ENCODE results near the gene NBPF1. TPM values are rescaled to one million over a fixed set of nuclear protein-coding genes. Genes with fewer than 3 reads are reported as not detected.
"Not testable (repeated sequence)": the region's sequence is repeated elsewhere in the genome, so short reads cannot be mapped to it uniquely, and the experiment has no call there.

The NBPF1 gene
- total RNA-seq, result 10 to 100 TPM; 38.9 to 50.9 (median 46.5) TPM

DNA sequence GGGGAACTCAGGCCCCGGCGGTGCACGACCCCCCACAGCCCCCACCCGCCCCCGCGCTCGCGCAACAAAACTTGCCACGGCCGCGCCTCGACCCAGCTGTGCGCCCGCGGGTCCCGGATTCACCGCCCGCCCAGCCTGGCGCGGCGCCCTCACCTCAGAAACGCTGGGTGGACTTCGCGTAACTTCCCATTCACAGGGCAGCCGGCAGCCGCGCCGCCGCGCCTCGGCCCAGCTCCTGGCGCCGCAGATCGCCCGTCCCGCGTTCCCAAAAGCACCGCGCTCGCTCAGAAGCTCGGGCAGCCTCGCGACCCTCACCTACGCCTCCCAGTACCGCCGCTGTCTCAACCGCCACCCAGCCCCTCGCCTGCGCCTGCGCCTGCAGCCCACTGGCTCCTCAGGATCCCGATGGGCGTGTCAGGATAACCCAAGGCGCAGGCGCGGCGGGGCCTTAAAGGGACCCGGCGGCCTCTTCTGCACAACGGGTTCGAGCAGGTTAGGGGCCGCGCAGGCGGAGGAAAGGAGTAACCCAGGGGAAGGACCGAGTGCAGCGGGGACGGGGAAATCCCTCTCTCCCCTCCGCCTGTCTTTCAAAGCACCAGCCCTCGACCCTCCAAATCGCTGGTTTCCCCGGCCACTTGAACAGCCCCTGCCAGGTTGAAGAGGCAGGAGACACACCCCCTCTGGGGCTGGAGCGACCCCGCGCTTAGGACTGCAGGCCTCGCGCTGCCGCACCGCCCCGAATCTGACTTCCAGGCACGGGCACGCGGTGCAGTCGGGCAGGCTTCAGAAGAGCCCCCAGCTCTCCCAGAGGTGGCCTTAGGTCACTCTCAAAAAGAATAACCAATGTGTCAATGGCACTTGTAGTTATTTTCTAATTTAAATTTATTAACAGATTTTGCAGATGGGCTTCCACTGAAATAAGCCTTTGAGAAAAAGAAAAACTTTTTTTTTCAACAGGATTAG, at the start of gene NBPF1:
Gene NBPF1 (minus strand): TSS at position 380 of the 963 bp plus-strand sequence.
- peaks cover under 1 to 5% of the 10 kb centered on the region in 2 donors for H3K36me3 ChIP-seq
- peak within 1 kb of the TSS; percentile 59 to 82 (median 61) for H3K4me3 ChIP-seq (replicated peaks in 1 of 3)
- WGBS, 2 donors, result 0 to 1% methylated on average over 80 to 82 of the region's 82 CpGs
- TF ChIP-seq, protein P1, sequence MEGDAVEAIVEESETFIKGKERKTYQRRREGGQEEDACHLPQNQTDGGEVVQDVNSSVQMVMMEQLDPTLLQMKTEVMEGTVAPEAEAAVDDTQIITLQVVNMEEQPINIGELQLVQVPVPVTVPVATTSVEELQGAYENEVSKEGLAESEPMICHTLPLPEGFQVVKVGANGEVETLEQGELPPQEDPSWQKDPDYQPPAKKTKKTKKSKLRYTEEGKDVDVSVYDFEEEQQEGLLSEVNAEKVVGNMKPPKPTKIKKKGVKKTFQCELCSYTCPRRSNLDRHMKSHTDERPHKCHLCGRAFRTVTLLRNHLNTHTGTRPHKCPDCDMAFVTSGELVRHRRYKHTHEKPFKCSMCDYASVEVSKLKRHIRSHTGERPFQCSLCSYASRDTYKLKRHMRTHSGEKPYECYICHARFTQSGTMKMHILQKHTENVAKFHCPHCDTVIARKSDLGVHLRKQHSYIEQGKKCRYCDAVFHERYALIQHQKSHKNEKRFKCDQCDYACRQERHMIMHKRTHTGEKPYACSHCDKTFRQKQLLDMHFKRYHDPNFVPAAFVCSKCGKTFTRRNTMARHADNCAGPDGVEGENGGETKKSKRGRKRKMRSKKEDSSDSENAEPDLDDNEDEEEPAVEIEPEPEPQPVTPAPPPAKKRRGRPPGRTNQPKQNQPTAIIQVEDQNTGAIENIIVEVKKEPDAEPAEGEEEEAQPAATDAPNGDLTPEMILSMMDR (IDR thresholded peaks at IDR 0.05), result peak in 2 of 6 experiments; percentile 15 to 41
- peak; percentile 81 to 98 for TF ChIP-seq POLR2A (IDR thresholded peaks at IDR 0.05)
- peak; percentile 99 for DNase-seq
- H3K27ac ChIP-seq, result peak within 1 kb of the TSS in 2 of 3 donors; percentile 48 to 73
- no peaks in the 10 kb centered on the region for H3K9me3 ChIP-seq
- H3K27me3 ChIP-seq, result no peaks in the 10 kb centered on the region
- intact Hi-C loops (cut with DNase I), result no loop called here
- H3K4me1 ChIP-seq, result peaks cover 12 to 15% of the 10 kb centered on the region in 2 donors

DNA sequence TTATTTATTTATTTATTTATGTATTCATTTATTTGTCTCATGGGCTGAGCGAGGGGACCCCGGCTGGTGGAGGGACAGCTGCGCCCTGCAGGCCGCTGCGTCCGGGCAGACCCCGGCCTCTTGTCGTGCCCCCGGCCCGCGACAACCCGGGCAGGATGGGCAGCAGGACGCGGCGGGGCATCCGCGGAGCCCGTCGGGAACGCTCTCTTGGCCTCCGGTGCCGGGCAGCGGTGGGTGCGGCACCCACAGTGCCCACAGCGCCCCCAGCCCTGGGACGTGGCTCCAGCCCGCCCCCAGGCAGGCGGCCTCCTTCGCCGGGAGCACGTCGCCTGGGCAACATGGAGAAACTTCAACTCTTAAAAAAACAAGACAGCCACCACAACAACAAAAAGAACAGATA, 44.9 kb upstream of the NBPF1 start:
- no CpG with 5 or more reads among the region's 32 CpGs for WGBS, 2 donors
- H3K27me3 ChIP-seq; H3K9me3 ChIP-seq; H3K27ac ChIP-seq; H3K4me3 ChIP-seq (replicated peaks in 1 of 3); DNase-seq; H3K4me1 ChIP-seq; intact Hi-C loops (cut with DNase I); H3K36me3 ChIP-seq: not testable (repeated sequence)

DNA sequence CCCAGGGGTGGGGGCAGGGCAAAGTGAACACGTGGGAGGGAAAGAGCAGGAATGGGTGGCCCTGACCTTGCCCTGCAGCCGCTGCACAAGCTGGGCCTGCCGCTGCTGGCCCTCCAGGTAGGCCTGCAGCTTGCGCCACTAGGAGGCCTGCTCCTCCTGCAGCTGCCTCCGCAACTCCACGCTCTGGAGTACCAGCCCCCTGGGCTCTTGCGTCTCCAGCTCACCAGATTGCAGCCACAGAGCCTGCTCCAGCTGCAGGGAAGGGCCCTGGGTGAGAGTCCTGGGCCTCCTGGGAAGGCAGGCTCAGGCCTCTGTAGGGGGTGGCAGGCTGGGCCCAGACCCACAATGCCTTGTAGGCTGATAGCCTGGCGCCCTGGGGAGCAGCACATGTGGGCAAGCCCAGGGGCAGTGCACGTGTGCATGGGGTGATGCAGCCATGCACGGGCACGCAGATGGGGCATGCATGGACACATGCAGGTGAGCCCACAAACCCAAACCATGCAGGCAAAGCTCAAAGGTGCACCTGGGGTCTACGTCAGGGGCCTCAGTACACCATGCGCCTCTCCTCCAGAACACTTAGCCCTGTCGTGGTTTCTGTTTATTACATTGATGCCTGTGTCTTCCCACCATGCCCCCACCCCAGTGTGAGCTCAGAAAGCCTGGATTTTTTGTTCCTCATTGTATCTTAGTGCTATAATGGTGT, 43.8 kb upstream of the NBPF1 start:
- WGBS, 2 donors, result no CpG with 5 or more reads among the region's 14 CpGs
- H3K4me1 ChIP-seq; H3K4me3 ChIP-seq (replicated peaks in 1 of 3); H3K36me3 ChIP-seq; H3K27ac ChIP-seq; DNase-seq; H3K9me3 ChIP-seq; intact Hi-C loops (cut with DNase I); H3K27me3 ChIP-seq: not testable (repeated sequence)

DNA sequence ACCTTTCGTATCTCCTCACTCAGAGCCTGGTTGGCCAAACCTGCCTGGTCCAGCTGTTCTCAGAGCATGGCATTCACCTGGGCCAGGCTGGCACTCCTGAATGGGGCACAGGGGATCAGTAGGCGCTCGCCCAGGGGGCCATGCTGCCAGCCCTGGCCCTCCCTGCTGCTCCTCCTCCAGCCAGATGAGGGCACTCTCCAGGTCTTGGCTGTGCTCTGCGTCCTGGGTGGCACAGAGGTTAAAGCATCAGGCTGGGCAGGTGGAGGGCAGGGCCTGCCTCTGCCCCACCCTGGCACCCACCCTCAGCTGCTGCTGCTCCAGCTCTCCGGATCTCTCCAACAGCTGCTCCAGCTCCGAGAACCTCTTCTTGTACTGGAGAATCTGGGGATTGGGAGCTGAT, 43.2 kb upstream of the NBPF1 start:
- H3K36me3 ChIP-seq; H3K4me3 ChIP-seq (replicated peaks in 1 of 3); H3K4me1 ChIP-seq; H3K9me3 ChIP-seq; H3K27ac ChIP-seq; DNase-seq; H3K27me3 ChIP-seq; intact Hi-C loops (cut with DNase I): not testable (repeated sequence)
- no CpG with 5 or more reads among the region's 6 CpGs for whole genome bisulfite sequencing, 2 donors

DNA sequence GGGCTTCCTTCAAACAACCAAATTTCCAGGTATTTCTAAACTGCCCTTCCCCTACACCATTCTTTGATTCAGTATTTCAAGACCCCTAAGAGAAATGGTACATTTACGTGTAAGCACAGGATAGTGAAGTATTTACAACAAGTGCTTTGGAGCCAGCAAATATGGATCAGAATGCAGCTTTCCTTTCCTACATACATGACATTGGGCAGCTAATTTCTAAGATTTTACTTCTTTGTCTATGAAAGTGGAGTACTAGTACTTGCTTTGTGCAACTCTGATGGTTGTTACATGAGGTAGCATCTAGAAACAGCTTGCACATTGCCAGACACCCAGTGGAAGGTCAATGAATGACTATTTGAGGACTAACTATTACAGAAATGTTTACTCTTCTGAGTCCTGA, 38.2 kb upstream of the NBPF1 start:
- intact Hi-C loops (cut with DNase I); H3K36me3 ChIP-seq; H3K4me1 ChIP-seq; H3K27me3 ChIP-seq; H3K4me3 ChIP-seq (replicated peaks in 1 of 3); H3K27ac ChIP-seq; H3K9me3 ChIP-seq; DNase-seq: not testable (repeated sequence)
- 88 to 100% methylated on average over 1 of the region's 1 CpG for WGBS, 2 donors

DNA sequence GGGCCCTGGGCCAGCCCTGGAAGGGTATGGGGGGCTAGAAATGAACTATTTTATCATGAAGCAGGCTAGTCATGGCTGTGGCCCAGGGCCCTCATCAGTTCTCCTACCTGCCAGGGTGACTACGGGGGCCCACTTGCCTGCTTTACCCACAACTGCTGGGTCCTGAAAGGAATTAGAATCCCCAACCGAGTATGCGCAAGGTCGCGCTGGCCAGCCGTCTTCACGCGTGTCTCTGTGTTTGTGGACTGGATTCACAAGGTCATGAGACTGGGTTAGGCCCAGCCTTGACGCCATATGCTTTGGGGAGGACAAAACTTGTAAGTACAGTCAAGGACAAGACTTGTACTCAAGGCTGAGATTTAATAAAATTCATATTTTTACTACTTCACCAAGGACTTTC, 36.6 kb upstream of the NBPF1 start:
- intact Hi-C loops (cut with DNase I); H3K9me3 ChIP-seq; H3K36me3 ChIP-seq; H3K27ac ChIP-seq; H3K4me3 ChIP-seq (replicated peaks in 1 of 3); H3K27me3 ChIP-seq: not testable (repeated sequence)
- peak in 1 of 2 donors; percentile 1 for DNase-seq
- H3K4me1 ChIP-seq, result peaks cover 5 to 15% of the 10 kb centered on the region in 2 donors
- 85 to 93% methylated on average over 8 to 9 of the region's 9 CpGs for WGBS, 2 donors

DNA sequence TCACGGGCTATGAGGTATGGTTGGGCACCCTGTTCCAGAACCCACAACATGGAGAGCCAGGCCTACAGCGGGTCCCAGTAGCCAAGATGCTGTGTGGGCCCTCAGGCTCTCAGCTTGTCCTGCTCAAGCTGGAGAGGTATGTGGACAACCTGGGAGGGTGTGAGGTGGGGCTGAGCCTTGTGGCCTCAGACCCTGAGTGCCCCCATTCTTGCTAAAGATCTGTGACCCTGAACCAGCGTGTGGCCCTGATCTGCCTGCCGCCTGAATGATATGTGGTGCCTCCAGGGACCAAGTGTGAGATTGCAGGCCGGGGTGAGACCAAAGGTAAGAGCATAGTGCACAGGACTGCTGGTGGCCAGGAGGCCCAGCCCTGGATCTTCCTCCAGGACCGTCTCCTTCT, 36.0 kb upstream of the NBPF1 start:
- H3K9me3 ChIP-seq; intact Hi-C loops (cut with DNase I); H3K27me3 ChIP-seq; H3K36me3 ChIP-seq; H3K4me3 ChIP-seq (replicated peaks in 1 of 3); DNase-seq; H3K27ac ChIP-seq: not testable (repeated sequence)
- 67 to 84% methylated on average over 3 to 4 of the region's 6 CpGs for WGBS, 2 donors
- H3K4me1 ChIP-seq, result peaks cover 8 to 18% of the 10 kb centered on the region in 2 donors

DNA sequence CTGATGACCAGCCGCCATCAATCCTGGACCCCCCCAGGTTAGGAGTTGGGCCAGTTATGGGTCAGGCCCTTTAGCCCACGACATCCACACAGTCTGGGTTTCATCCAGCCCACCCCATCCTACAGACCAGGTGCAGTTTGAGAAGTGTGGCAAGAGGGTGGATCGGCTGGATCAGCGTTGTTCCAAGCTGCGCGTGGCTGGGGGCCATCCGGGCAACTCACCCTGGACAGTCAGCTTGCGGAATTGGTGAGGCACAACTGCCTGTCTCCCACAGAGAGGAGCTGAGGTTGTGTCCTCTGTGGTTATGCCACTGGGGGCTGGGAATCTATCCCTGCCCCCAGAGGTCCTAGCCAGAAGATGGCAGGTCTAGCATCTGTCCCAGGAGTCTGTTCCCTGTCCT, 35.4 kb upstream of the NBPF1 start:
- H3K9me3 ChIP-seq; H3K36me3 ChIP-seq; DNase-seq; H3K4me3 ChIP-seq (replicated peaks in 1 of 3); intact Hi-C loops (cut with DNase I); H3K27me3 ChIP-seq; H3K27ac ChIP-seq: not testable (repeated sequence)
- H3K4me1 ChIP-seq, result peaks cover 11 to 21% of the 10 kb centered on the region in 2 donors
- 100% methylated on average over 1 of the region's 8 CpGs; no CpG with 5 or more reads in 1 of the 2 donors for WGBS, 2 donors

DNA sequence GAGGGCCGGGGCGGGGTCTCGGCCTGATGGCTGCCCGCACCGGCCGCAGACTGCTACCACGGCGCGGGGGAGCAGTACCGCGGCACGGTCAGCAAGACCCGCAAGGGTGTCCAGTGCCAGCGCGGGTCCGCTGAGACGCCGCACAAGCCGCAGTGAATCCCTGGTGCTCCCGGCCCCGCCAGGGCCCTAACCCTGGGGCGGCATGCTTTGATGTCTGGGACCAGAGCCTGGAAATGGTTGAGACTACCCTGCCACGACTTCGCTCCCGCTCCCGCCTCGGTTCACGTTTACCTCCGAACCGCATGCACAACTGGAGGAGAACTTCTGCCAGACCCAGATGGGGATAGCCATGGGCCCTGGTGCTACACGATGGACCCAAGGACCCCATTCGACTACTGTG, 34.9 kb upstream of the NBPF1 start:
- H3K4me1 ChIP-seq, result peaks cover 15 to 26% of the 10 kb centered on the region in 2 donors
- H3K27ac ChIP-seq; H3K36me3 ChIP-seq; intact Hi-C loops (cut with DNase I); DNase-seq; H3K9me3 ChIP-seq; H3K4me3 ChIP-seq (replicated peaks in 1 of 3); H3K27me3 ChIP-seq: not testable (repeated sequence)
- 58% methylated on average over 8 of the region's 32 CpGs; no CpG with 5 or more reads in 1 of the 2 donors for WGBS, 2 donors

DNA sequence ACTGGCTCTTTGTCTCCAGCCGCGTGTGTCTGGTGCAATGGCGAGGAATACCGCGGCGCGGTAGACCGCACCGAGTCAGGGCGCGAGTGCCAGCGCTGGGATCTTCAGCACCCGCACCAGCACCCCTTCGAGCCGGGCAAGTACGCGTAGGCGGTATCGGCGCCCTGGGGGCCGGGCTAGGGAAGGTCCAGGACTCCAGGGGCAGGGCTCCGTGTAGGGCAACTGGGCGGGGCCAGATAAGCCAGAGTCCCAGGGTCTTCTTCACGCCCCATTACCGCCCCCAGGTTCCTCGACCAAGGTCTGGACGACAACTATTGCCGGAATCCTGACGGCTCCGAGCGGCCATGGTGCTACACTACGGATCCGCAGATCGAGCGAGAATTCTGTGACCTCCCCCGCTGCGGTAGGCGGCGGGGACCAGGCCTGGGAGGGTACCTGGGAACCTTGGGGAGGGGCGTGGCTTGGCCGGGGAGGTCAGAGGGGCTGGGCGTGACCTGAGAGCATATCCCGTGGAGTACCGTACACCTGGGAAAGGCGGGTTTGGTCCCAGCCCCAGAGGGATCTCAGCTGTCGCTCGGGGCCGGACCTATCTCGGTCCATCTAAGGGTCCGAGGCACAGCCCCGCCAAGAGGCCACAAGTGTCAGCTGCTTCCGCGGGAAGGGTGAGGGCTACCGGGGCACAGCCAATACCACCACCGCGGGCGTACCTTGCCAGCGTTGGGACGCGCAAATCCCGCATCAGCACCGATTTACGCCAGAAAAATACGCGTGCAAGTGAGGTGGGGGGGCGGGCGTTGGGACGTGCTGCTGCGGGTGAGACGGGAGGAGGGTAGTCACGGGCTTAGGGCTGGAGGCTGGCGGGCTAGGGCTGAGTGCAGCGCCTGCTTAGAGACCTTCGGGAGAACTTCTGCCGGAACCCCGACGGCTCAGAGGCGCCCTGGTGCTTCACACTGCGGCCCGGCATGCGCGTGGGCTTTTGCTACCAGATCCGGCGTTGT, 34.1 kb upstream of the NBPF1 start:
- DNase-seq, result peak; percentile 47 to 50

More for the DNA sequence above, 34.1 kb upstream of the NBPF1 start:
- H3K4me1 ChIP-seq, result peaks cover 22 to 34% of the 10 kb centered on the region in 2 donors
- H3K4me3 ChIP-seq (replicated peaks in 1 of 3), result peak overlapping the region in 1 of 3 donors; percentile 41
- 4 to 17% methylated on average over 7 to 14 of the region's 84 CpGs for WGBS, 2 donors
- H3K27ac ChIP-seq; H3K9me3 ChIP-seq; intact Hi-C loops (cut with DNase I); H3K27me3 ChIP-seq; H3K36me3 ChIP-seq: not testable (repeated sequence)

All from thyroid gland (tissue), 4 donors.